Suprapubic skin (tissue), 4 donors: ENCODE results near the gene SLC30A2.

ENCODE experiments used
- EP300 ChIP-seq: sonication (generic); formaldehyde crosslinking; IDR thresholded peaks from one replicate; pipeline ENCODE4 v1.6.1; 2017; ENCODE audit warnings: antibody characterized with exemption
- POLR2AphosphoS5 ChIP-seq, 3 donors: sonication (generic); formaldehyde crosslinking; IDR thresholded peaks; one replicate each; pipeline ENCODE4 v1.6.1; 2017; ENCODE audit warnings: antibody characterized with exemption in 3 of 3

GRCh38 chr1:25994402-25995150 is 51.3 kb downstream of the SLC30A2 start:
- no peak for TF ChIP-seq POLR2AphosphoS5 (IDR thresholded peaks at IDR 0.05)
- no peak for TF ChIP-seq EP300
